Smooth muscle cell (in vitro differentiated cells): ENCODE measurements around the gene PRPF31. TPM values are rescaled to one million over a fixed set of nuclear protein-coding genes. Genes with fewer than 3 reads are reported as not detected.

Experiments used
- DNase-seq: peaks from one replicate; lab custom pipeline; 2025; ENCODE audit not compliant: unreplicated experiment; lab: John Stamatoyannopoulos, UW
- H2AFZ ChIP-seq: fragments of 200-600 bp; sonication (generic); 2 replicates; pipeline ENCODE4 v1.6.0; 2016; ENCODE audit warnings: antibody characterized with exemption, low read depth, mild to moderate bottlenecking
- H3F3A ChIP-seq: fragments of 200-600 bp; sonication (generic); 2 replicates; pipeline ENCODE4 v1.6.0; 2017; ENCODE audit warnings: antibody characterized with exemption, low read depth
- H3K27ac ChIP-seq: fragments of 200-600 bp; sonication (generic); 2 replicates; pipeline ENCODE4 v1.5.1; 2016; ENCODE audit warnings: low read depth, mild to moderate bottlenecking
- H3K27me3 ChIP-seq: fragments of 200-600 bp; sonication (generic); 2 replicates; pipeline ENCODE4 v1.6.1; 2016; ENCODE audit warnings: low read depth, mild to moderate bottlenecking
- H3K36me3 ChIP-seq: fragments of 200-600 bp; sonication (generic); 2 replicates; pipeline ENCODE4 v1.5.1; 2016; ENCODE audit warnings: low read depth
- H3K4me1 ChIP-seq: fragments of 200-600 bp; sonication (generic); 2 replicates; pipeline ENCODE4 v1.5.1; 2016; ENCODE audit warnings: low read depth
- H3K4me2 ChIP-seq: fragments of 200-600 bp; sonication (generic); 2 replicates; pipeline ENCODE4 v1.6.0; 2016; ENCODE audit warnings: mild to moderate bottlenecking
- H3K4me3 ChIP-seq: fragments of 200-600 bp; sonication (generic); 2 replicates; pipeline ENCODE4 v1.5.1; 2016; ENCODE audit warnings: mild to moderate bottlenecking
- H3K79me2 ChIP-seq: fragments of 200-600 bp; sonication (generic); 2 replicates; pipeline ENCODE4 v1.6.0; 2016; ENCODE audit warnings: low read depth, mild to moderate bottlenecking
- H3K9ac ChIP-seq: fragments of 200-600 bp; sonication (generic); 2 replicates; pipeline ENCODE4 v1.6.0; 2016; ENCODE audit warnings: low read depth
- H3K9me3 ChIP-seq: fragments of 200-600 bp; sonication (generic); replicated peaks from 2 replicates; pipeline ENCODE4 v1.5.1; 2016; ENCODE audit warnings: low read depth
- H4K20me1 ChIP-seq: fragments of 200-600 bp; sonication (generic); 2 replicates; pipeline ENCODE4 v1.6.0; 2016; ENCODE audit warnings: low read depth
- CTCF ChIP-seq: fragments of 200-600 bp; sonication (generic); IDR thresholded peaks from 2 replicates; pipeline ENCODE4 v1.5.1; 2017; ENCODE audit warnings: borderline replicate concordance, mild to moderate bottlenecking, antibody characterized with exemption; ENCODE audit not compliant: insufficient read depth, poor library complexity, severe bottlenecking
- WGBS: methylation state at CpG from one replicate; pipeline ENCODE4 v1.1.7; 2016; ENCODE audit warnings: low lambda C conversion rate; 5-methylcytosine and 5-hydroxymethylcytosine counted together
- polyA plus RNA-seq: library from polyadenylated mRNA; unstranded; fragments of >200 nt; fragmentation: Nextera tagmentation; extraction: Ambion mirVana; gene quantifications from 2 replicates; pipeline ENCODE4 v1.2.1, GENCODE V29; 2016
- total RNA-seq: library from RNA; depleted of rRNA; stranded (reverse); fragments of >200 nt; gene quantifications from 2 replicates; pipeline ENCODE4 v1.2.3, GENCODE V29; 2014

PRPF31 gene
- total and polyA plus RNA-seq, 2 experiments from 2014 or later = 42.8 to 81.2 TPM

GRCh38 chr19:54104998-54105715 is 10.4 kb upstream of the PRPF31 start:
- 97% methylated on average over 11 of the region's 11 CpGs for WGBS
- Histone ChIP-seq H3K27me3 (no peaks in the 10 kb centered on the region), H4K20me1 (no peaks in the 10 kb centered on the region), H3K27ac (no peak overlapping the region), H3K9ac (no peak overlapping the region), H3K79me2 (peaks cover 19% of the 10 kb centered on the region), H2AFZ (no peak overlapping the region), H3K9me3 (no peaks in the 10 kb centered on the region), H3K36me3 (no peaks in the 10 kb centered on the region), H3K4me1 (no peaks in the 10 kb centered on the region), H3K4me3 (no peak overlapping the region), H3F3A (no peaks in the 10 kb centered on the region), H3K4me2 (no peak overlapping the region)
- no peak for DNase-seq
- no peak for TF ChIP-seq CTCF

GRCh38 chr19:54105796-54106195 is 9.8 kb upstream of the PRPF31 start:
- H3K9ac ChIP-seq = no peak overlapping the region
- H3K27me3 ChIP-seq = no peaks in the 10 kb centered on the region
- H3F3A ChIP-seq = no peaks in the 10 kb centered on the region
- H3K27ac ChIP-seq = no peak overlapping the region
- H2AFZ ChIP-seq = no peak overlapping the region
- TF ChIP-seq CTCF = no peak
- no peaks in the 10 kb centered on the region for H3K9me3 ChIP-seq
- H3K36me3 ChIP-seq = no peaks in the 10 kb centered on the region
- 96% methylated on average over 10 of the region's 10 CpGs for WGBS
- no peak overlapping the region for H3K4me3 ChIP-seq
- H3K4me2 ChIP-seq = no peak overlapping the region
- H3K79me2 ChIP-seq = peaks cover 19% of the 10 kb centered on the region
- no peak for DNase-seq
- no peaks in the 10 kb centered on the region for H4K20me1 ChIP-seq
- H3K4me1 ChIP-seq = no peaks in the 10 kb centered on the region

GRCh38 chr19:54106716-54107115 is 8.8 kb upstream of the PRPF31 start:
- WGBS = 96% methylated on average over 15 of the region's 15 CpGs

More at GRCh38 chr19:54106716-54107115, 8.8 kb upstream of the PRPF31 start:
- Histone ChIP-seq H4K20me1 (no peaks in the 10 kb centered on the region), H3K27ac (no peak overlapping the region), H3K9me3 (no peaks in the 10 kb centered on the region), H3K4me2 (no peak overlapping the region), H2AFZ (no peak overlapping the region), H3K9ac (no peak overlapping the region), H3K27me3 (no peaks in the 10 kb centered on the region), H3K36me3 (no peaks in the 10 kb centered on the region), H3F3A (no peaks in the 10 kb centered on the region), H3K4me1 (no peaks in the 10 kb centered on the region), H3K4me3 (no peak overlapping the region), H3K79me2 (peaks cover 19% of the 10 kb centered on the region)
- no peak for TF ChIP-seq CTCF
- no peak for DNase-seq
